B cell (primary cell): Measurements from ENCODE around the gene CLCN1. TPM values are rescaled to one million over a fixed set of nuclear protein-coding genes. Genes with fewer than 3 reads are reported as not detected.

Experiments used
- ATAC-seq: fragments of 200-7000 bp; cut with Tn5 transposase; one replicate; pipeline ENCODE4 v1.10.0; 2021; ENCODE audit warnings: low read depth, mild to moderate bottlenecking, moderate number of reproducible peaks, moderate library complexity
- CTCF ChIA-PET: fragments of 350-600 bp; sonication (Branson Sonifier 250); formaldehyde crosslinking; loops from one replicate; lab custom pipeline; 2021; ENCODE audit warnings: antibody characterized with exemption, inconsistent platforms; lab: Charles Lee
- POLR2A ChIA-PET: fragments of 350-600 bp; sonication (Branson Sonifier 250); formaldehyde crosslinking; loops from one replicate; lab custom pipeline; 2021; ENCODE audit warnings: antibody characterized with exemption; lab: Charles Lee
- DNase-seq: peaks from one replicate; pipeline ENCODE4 v3.0.0; 2013
- H2AFZ ChIP-seq: 2 replicates; pipeline ENCODE4 v1.6.1; 2012; ENCODE audit warnings: mild to moderate bottlenecking, low read depth, low read length; ENCODE audit not compliant: insufficient read depth, poor library complexity, severe bottlenecking
- H3K27ac ChIP-seq, 2 donors: 1 replicate in 1 of 2; 2 replicates in 1 of 2; pipeline ENCODE4 v1.5.1; 2012 to 2013; ENCODE audit warnings: low read length in 2 of 2, mild to moderate bottlenecking in 2 of 2, moderate library complexity in 1 of 2
- H3K27me3 ChIP-seq, 4 experiments: fragments of 200-600 bp in 1 of 4; sonication (generic) in 1 of 4; replicated peaks in 1 of 4; 1 replicate in 2 of 4; 2 replicates in 2 of 4; pipeline versions ENCODE4 v1.6.1 to v1.7.0; 2013 to 2016; ENCODE audit warnings: low read length in 3 of 4, mild to moderate bottlenecking in 2 of 4, mixed read lengths in 1 of 4, moderate library complexity in 1 of 4; ENCODE audit not compliant: insufficient read depth in 4 of 4, control insufficient read depth in 3 of 4; ENCODE audit errors: control extremely low read depth in 1 of 4
- H3K36me3 ChIP-seq, 2 experiments: replicated peaks in 1 of 2; 1 replicate in 1 of 2; 2 replicates in 1 of 2; pipeline versions ENCODE4 v1.6.1 to v1.7.1; 2013; ENCODE audit warnings: low read length in 1 of 2; ENCODE audit not compliant: insufficient read depth in 2 of 2, control insufficient read depth in 1 of 2; ENCODE audit errors: control extremely low read depth in 1 of 2, extremely low read depth in 1 of 2
- H3K4me1 ChIP-seq, 2 donors: fragments of 200-600 bp in 1 of 2; sonication (generic) in 1 of 2; 1 replicate in 1 of 2; 2 replicates in 1 of 2; pipeline versions ENCODE4 v1.5.1 to v1.6.1; 2013 to 2017; ENCODE audit warnings: low read length in 2 of 2; ENCODE audit not compliant: control insufficient read depth in 2 of 2, insufficient read depth in 2 of 2
- H3K4me2 ChIP-seq: replicated peaks from 2 replicates; pipeline ENCODE3; 2012; ENCODE audit warnings: mild to moderate bottlenecking, low read depth, low read length; ENCODE audit not compliant: poor library complexity, severe bottlenecking
- H3K4me3 ChIP-seq, 5 experiments: fragments of 200-600 bp in 1 of 5; sonication (generic) in 1 of 5; 1 replicate in 3 of 5; 2 replicates in 2 of 5; pipeline versions ENCODE4 v1.5.1 to v1.7.0; 2011 to 2016; ENCODE audit warnings: low read length in 4 of 5, mild to moderate bottlenecking in 4 of 5, low read depth in 2 of 5, control low read depth in 1 of 5, moderate library complexity in 1 of 5; ENCODE audit not compliant: insufficient read depth in 1 of 5; ENCODE audit errors: control extremely low read depth in 1 of 5, extremely low read depth in 1 of 5
- H3K79me2 ChIP-seq: fragments of 200-600 bp; sonication (generic); one replicate; pipeline ENCODE4 v1.6.0; 2016; ENCODE audit warnings: low read length; ENCODE audit not compliant: control insufficient read depth, insufficient read depth
- H3K9ac ChIP-seq: fragments of 200-600 bp; sonication (generic); 2 replicates; pipeline ENCODE4 v1.6.1; 2017; ENCODE audit warnings: mild to moderate bottlenecking, low read length, moderate library complexity
- H3K9me3 ChIP-seq, 3 donors: one replicate each; pipeline versions ENCODE4 v1.6.1 to v1.7.1; 2013; ENCODE audit warnings: low read length in 2 of 3; ENCODE audit not compliant: control insufficient read depth in 2 of 3, insufficient read depth in 1 of 3; ENCODE audit errors: control extremely low read depth in 1 of 3
- H4K20me1 ChIP-seq: 2 replicates; pipeline ENCODE4 v1.6.0; 2012; ENCODE audit warnings: mild to moderate bottlenecking, low read length; ENCODE audit not compliant: insufficient read depth, control insufficient read depth, poor library complexity, severe bottlenecking
- H3K27ac Mint-ChIP-seq: one replicate; pipeline ENCODE4 v1.8.0; 2021; ENCODE audit warnings: mixed read lengths
- H3K27me3 Mint-ChIP-seq: one replicate; pipeline ENCODE4 v1.8.0; 2021; ENCODE audit warnings: mixed read lengths
- H3K4me1 Mint-ChIP-seq: one replicate; pipeline ENCODE4 v1.8.0; 2021; ENCODE audit warnings: mixed read lengths
- H3K4me3 Mint-ChIP-seq: one replicate; pipeline ENCODE4 v1.8.0; 2021; ENCODE audit warnings: mixed read lengths
- H3K9me3 Mint-ChIP-seq: one replicate; pipeline ENCODE4 v1.8.0; 2022; ENCODE audit warnings: mixed read lengths; ENCODE audit not compliant: insufficient read depth
- EZH2 ChIP-seq: IDR thresholded peaks from 2 replicates; pipeline ENCODE4 v1.6.1; 2012; ENCODE audit warnings: borderline replicate concordance, low read depth, mild to moderate bottlenecking, moderate library complexity, low read length; ENCODE audit not compliant: insufficient read depth, poor library complexity, severe bottlenecking
- WGBS: methylation state at CpG from one replicate; pipeline ENCODE4 v1.1.5; 2013; ENCODE audit warnings: missing lambda C conversion rate; ENCODE audit not compliant: insufficient coverage; 5-methylcytosine and 5-hydroxymethylcytosine counted together
- intact Hi-C: fragments of 100-400 bp; cut with micrococcal nuclease; formaldehyde crosslinking; loops from one replicate; pipeline ENCODE4 v1.10.0; 2022
- polyA plus RNA-seq: library from polyadenylated mRNA; depleted of rRNA; stranded (reverse); fragments of >200 nt; gene quantifications from 2 replicates; pipeline ENCODE4 v1.2.3, GENCODE V29; 2012
- total RNA-seq, 2 donors: library from RNA; stranded (reverse); fragments of 120-200 nt in 1 of 2; gene quantifications; 1 replicate in 1 of 2; 2 replicates in 1 of 2; pipeline versions ENCODE4 v1.2.3 to v1.2.4, GENCODE V29; 2013 to 2022
- TF ChIP-seq, protein P1 (sequence below): fragments of 200-600 bp; IDR thresholded peaks from one replicate; pipeline ENCODE4 v1.8.0; 2022; ENCODE audit warnings: antibody characterized with exemption, mild to moderate bottlenecking

Gene CLCN1
- total and polyA plus RNA-seq, 2 donors (not counting 1 experiment from before 2014, with no cell fraction given): not detected

GRCh38 chr7:143387156-143387975 is 71.5 kb downstream of the CLCN1 start:
- WGBS: 96% methylated on average over 20 of the region's 23 CpGs
- Mint-ChIP-seq H3K27me3 (no peaks in the 10 kb centered on the region), H3K27ac (no peak overlapping the region), H3K4me3 (no peak overlapping the region), H3K9me3 (no peaks in the 10 kb centered on the region), H3K4me1 (no peaks in the 10 kb centered on the region)
- ChIA-PET POLR2A (no interaction called here), CTCF (interaction anchor here (1.9 kb wide), 1 partner anchor 7 kb away, joined by 4 read pairs; no protein-coding TSS in a partner anchor)
- intact Hi-C loops: no loop called here
- Histone ChIP-seq H3K4me1 (peaks cover 29 to 40% of the 10 kb centered on the region in 2 donors), H3K79me2 (no peaks in the 10 kb centered on the region), H2AFZ (no peak overlapping the region), H3K9ac (no peak overlapping the region), H3K27me3 (no peaks in the 10 kb centered on the region), H3K36me3 (peaks cover 0 to 17% of the 10 kb centered on the region in 2 experiments), H3K9me3 (no peaks in the 10 kb centered on the region), H3K4me3 (no peak overlapping the region), H4K20me1 (no peaks in the 10 kb centered on the region), H3K27ac (no peak overlapping the region), H3K4me2 (no peak overlapping the region)
- no peak for TF ChIP-seq EZH2
- TF ChIP-seq, protein P1, sequence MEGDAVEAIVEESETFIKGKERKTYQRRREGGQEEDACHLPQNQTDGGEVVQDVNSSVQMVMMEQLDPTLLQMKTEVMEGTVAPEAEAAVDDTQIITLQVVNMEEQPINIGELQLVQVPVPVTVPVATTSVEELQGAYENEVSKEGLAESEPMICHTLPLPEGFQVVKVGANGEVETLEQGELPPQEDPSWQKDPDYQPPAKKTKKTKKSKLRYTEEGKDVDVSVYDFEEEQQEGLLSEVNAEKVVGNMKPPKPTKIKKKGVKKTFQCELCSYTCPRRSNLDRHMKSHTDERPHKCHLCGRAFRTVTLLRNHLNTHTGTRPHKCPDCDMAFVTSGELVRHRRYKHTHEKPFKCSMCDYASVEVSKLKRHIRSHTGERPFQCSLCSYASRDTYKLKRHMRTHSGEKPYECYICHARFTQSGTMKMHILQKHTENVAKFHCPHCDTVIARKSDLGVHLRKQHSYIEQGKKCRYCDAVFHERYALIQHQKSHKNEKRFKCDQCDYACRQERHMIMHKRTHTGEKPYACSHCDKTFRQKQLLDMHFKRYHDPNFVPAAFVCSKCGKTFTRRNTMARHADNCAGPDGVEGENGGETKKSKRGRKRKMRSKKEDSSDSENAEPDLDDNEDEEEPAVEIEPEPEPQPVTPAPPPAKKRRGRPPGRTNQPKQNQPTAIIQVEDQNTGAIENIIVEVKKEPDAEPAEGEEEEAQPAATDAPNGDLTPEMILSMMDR: no peak
- no peak for DNase-seq
- ATAC-seq: no peak

GRCh38 chr7:143388051-143388450 is 72.1 kb downstream of the CLCN1 start:
- H3K79me2 ChIP-seq: no peaks in the 10 kb centered on the region

More at GRCh38 chr7:143388051-143388450, 72.1 kb downstream of the CLCN1 start:
- Histone ChIP-seq H2AFZ (no peak overlapping the region), H3K4me1 (peaks cover 27 to 34% of the 10 kb centered on the region in 2 donors), H3K9me3 (no peaks in the 10 kb centered on the region), H3K4me3 (no peak overlapping the region), H3K27me3 (no peaks in the 10 kb centered on the region), H3K36me3 (peaks cover 0 to 17% of the 10 kb centered on the region in 2 experiments), H3K9ac (no peak overlapping the region), H3K4me2 (no peak overlapping the region), H3K27ac (no peak overlapping the region), H4K20me1 (no peaks in the 10 kb centered on the region)
- TF ChIP-seq, protein P1: no peak
- TF ChIP-seq EZH2: no peak
- Mint-ChIP-seq H3K4me1 (no peaks in the 10 kb centered on the region), H3K4me3 (no peak overlapping the region), H3K27me3 (no peaks in the 10 kb centered on the region), H3K27ac (no peak overlapping the region), H3K9me3 (no peaks in the 10 kb centered on the region)
- no peak for DNase-seq
- POLR2A ChIA-PET: no interaction called here
- 97% methylated on average over 10 of the region's 10 CpGs for WGBS
- no peak for ATAC-seq
- intact Hi-C loops: no loop called here
- CTCF ChIA-PET: interaction anchor here (1.2 to 1.9 kb wide), 2 partner anchors 8 to 29 kb away, joined by 3 to 4 read pairs; no protein-coding TSS in a partner anchor
